HG03432 (cell line): ENCODE measurements around the gene C1D.
"Not testable (repeated sequence)": the region's sequence is repeated elsewhere in the genome, so short reads cannot be mapped to it uniquely, and the experiment has no call there.

ENCODE experiments used
- ATAC-seq: cut with Tn5 transposase; IDR thresholded peaks from one replicate; pipeline ENCODE4 v1.9.1; 2021; ENCODE audit warnings: mild to moderate bottlenecking, moderate library complexity; ENCODE audit not compliant: unreplicated experiment

The C1D gene

DNA sequence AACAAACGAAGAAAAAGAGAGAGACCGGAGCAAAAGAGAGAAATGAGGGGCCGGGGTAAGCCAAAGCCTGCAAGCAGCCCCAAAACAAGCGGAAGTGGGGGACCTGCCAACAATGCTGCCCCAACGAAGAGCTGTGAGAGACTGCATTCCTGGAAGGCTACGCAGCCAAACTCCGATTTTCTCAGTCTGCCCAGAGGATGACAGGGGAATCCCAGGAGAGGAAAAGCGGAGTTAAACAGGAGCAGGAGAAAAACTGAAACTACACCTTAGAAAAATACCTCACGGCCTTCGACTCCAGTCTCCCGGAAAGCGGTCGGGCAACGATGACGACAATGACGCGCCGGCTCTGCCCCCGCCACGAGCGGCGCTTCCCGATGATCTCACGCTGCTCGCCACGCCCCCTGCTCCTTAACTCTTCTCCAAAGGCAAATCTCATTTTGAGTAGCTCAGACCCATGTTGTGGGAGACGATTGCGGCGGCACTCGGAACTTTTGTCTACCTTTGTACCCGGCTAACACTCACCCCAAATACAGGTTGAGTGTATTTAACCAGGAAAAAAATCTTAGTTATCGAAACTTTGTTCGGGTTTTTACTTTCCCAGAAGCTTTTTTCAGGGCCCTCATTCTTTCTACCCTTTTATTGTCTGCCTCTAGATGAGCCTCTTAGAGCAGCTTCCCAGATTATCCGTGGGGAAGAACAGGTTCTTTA lies at the start of gene C1D:
TSS of gene C1D (minus strand) at position 325 of the 708 bp plus-strand sequence. CDS start 15,694 bp downstream, outside the sequence.
- ATAC-seq, result peak; percentile 98

DNA sequence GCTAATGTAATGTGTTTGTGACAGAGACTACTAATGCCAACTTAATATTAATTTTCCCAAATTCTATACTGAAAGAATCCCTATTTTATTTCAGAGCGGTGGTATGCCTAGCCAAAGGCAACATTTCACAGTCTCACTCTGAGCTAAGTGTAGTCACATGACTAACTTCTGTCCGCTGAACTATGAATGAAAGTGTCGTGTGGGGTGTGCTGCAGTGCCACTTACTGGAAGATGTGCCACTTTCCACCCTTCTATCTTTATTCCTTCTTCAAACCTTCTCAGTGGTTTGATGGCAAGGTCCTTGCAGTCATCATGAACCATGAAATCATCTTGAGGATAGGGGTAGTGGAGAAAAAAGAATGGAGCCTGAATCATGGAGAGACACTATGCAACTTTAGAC lies 47.3 kb upstream of the C1D start:
- ATAC-seq, result peak; percentile 73

- ATAC-seq, result no peak
Observed at GRCh38 chr2:68108120-68108519, 45.3 kb upstream of the C1D start.

- no peak for ATAC-seq
Observed at GRCh38 chr2:68107475-68107874, 44.7 kb upstream of the C1D start.

GRCh38 chr2:68104111-68104835 lies 41.5 kb upstream of the C1D start:
- ATAC-seq, result no peak

- ATAC-seq, result no peak
Observed at GRCh38 chr2:68103709-68104055, 40.9 kb upstream of the C1D start.

DNA sequence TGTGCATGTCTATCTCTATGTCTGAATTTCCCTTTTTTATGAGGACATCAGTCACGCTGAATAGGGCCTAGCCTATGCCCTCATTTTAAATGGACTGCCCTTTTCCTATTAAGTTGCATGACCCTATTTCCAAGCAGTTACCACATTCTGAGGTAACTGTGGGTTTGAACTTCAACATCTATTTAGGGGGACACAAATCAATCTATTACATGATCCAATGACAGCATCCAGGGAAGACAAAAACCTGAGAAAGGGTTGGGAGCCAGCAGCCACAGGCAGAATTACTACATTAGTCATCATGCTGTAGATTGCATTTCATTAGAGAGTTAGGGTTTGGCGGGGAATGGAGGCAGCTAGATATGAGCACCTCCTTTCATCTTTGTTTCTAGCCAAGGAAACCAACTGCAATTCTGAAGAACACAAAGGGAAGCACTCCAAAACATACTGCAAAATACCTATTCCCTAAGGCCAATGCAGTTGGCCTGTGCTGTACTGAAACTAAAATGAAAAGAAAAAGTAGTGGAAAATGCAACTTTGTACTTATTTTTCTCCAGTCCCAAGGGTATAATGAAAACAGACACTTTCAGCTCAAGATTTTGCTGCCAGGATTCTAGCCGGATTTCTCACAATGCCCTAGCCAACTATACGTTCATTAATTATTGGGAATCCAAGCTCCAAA lies 40.4 kb upstream of the C1D start:
- no peak for ATAC-seq

- no peak for ATAC-seq
Observed at GRCh38 chr2:68100189-68100588, 37.4 kb upstream of the C1D start.

GRCh38 chr2:68099260-68099659 lies 36.5 kb upstream of the C1D start:
- no peak for ATAC-seq

GRCh38 chr2:68098291-68098797 lies 35.5 kb upstream of the C1D start:
- ATAC-seq, result no peak

DNA sequence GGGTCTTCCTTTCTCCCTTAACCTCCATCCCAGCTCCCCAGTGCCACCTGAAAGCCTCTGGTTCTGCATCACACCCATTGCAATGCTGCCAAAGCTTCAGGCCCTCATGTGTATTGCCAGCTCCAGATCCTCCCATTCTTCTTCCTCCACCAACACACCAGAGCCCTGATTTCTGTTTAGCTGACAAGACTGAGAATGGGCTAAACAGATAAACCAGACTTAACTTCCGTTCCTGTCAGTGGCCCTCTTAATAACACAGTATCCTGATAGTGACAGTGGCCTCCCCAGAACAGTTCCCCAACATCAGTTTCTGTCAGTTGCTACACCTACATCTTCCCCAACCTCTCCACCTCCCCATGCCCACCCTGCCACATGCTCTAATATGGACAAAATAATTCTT lies 31.3 kb upstream of the C1D start:
- no peak for ATAC-seq

DNA sequence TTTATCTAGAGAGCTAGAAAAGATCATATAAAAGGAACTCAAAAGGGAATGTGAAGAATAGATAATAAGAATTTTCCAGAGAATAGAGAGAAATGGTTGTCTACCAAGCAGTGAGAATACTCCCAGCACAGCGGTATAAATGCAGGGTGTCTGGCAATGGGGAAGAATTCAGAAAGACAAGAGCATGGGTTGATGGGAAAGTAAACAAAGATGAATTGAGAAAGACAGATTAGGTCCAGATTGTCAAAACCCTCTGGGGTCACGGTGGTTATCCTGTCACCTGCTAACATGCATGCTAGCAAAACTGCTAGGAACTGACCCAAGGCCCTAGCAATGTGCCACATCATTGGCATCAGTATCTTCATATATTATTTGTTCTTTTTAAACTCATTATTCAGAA lies 30.8 kb upstream of the C1D start:
- no peak for ATAC-seq

- no peak for ATAC-seq
Observed at GRCh38 chr2:68091439-68092034, 28.7 kb upstream of the C1D start.

DNA sequence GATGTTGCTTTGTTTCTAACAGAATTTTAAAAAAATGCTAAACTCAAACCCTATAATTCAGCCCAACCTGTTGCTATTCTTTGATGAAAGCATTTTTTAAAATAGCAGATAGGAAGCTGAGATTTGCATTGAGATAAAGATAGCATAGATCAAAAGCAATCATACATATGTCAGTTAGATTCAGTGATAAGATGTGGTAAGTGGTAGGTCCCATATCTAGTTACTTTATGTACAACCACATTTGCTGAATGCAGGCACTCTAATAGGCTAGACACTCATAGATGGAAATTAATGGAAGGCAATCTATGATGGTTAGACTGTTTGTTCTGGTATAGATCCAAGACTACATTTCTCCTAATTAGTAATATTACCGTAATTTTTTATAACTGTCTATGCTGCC lies 27.2 kb upstream of the C1D start:
- ATAC-seq, result no peak

DNA sequence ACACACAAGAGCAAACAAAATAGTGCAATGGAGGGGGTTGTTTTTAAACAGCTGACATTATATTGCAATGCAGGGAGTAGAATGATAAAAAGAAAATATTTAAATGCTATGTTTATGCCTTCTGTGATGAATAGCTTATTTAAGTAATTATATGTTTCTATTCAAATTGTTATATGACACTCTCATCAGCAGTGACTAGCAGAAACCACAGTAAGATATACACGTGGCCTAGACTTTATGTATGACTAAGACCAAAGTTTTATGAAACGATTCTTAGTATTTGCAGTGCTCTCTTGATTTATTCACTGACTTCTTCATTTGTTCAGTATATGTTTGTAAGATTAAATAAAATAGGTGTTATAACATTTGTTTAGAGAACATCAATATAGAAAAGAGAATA lies 26.1 kb upstream of the C1D start:
- no peak for ATAC-seq

GRCh38 chr2:68086166-68086565 lies 23.4 kb upstream of the C1D start:
- no peak for ATAC-seq

- no peak for ATAC-seq
Observed at GRCh38 chr2:68083346-68083745, 20.5 kb upstream of the C1D start.

- no peak for ATAC-seq
Observed at GRCh38 chr2:68074050-68074449, 11.2 kb upstream of the C1D start.

DNA sequence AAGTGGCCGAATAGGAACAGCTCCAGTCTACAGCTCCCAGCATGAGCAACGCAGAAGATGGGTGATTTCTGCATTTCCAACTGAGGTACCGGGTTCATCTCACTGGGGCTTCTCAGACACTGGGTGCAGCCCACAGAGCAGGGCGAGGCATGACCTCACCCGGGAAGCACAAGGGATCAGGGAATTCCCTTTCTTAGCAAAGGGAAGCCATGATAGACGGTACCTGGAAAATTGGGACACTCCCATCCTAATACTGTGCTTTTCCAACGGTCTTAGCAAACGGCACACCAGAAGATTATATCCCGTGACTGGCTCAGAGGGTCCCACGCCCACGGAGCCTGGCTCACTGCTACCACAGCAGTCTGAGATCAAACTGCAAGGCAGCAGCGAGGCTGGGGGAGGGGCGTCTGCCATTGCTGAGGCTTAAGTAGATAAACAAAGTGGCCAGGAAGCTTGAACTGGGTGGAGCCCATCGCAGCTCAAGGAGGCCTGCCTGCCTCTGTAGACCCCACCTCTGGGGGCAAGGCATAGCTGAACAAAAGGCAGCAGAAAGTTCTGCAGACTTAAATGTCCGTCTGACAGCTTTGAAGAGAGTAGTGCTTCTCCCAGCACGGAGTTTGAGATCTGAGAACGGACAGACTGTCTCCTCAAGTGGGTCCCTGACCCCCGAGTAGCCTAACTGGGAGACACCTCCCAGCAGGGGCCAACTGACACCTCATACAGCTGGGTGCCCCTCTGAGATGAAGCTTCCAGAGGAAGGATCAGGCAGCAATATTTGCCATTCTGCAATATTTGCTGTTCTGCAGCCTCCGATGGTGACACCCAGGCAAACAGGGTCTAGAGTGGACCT lies 1.2 kb upstream of the C1D start:
- ATAC-seq, result not testable (repeated sequence)

DNA sequence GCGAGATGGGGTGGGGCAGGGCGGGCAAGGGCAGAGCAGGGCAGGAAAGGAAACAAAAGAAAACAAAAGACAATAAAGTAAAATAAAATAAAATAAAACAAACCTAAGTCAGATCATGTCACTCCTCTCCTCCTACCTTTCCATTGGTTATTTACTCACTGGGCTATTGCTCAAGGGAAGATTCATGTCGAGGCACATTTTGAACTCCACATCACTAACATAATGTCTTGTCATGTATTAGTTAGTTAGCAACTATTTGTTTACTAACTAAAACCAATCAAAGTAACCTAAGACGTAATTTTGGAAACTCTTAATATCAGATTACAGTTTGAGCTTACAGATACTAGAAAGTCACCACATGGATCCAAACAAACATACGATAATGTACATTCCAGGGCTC lies 2.2 kb downstream of the C1D start:
- ATAC-seq, result no peak
